Gastroesophageal sphincter (tissue), 4 donors: ENCODE measurements around the gene BMP3. TPM values are rescaled to one million over a fixed set of nuclear protein-coding genes. Genes with fewer than 3 reads are reported as not detected.
"Not testable (repeated sequence)": the region's sequence is repeated elsewhere in the genome, so short reads cannot be mapped to it uniquely, and the experiment has no call there.

Experiments
- ATAC-seq: fragments of 150-250 bp; one replicate; pipeline ENCODE4 v1.9.1; 2016; ENCODE audit warnings: mild to moderate bottlenecking, moderate library complexity
- H3K27ac ChIP-seq, 4 donors: fragments of 200-600 bp; sonication (generic) in 3 of 4; 1 replicate in 3 of 4; 2 replicates in 1 of 4; pipeline ENCODE4 v1.5.1; 2016 to 2019
- H3K27me3 ChIP-seq: fragments of 200-600 bp; sonication (generic); one replicate; pipeline ENCODE4 v1.5.1; 2019
- H3K36me3 ChIP-seq, 2 donors: fragments of 200-600 bp; sonication (generic); one replicate each; pipeline ENCODE4 v1.5.1; 2019; ENCODE audit warnings: control low read depth in 1 of 2
- H3K4me1 ChIP-seq, 3 donors: fragments of 200-600 bp; sonication (generic); 1 replicate in 2 of 3; 2 replicates in 1 of 3; pipeline ENCODE4 v1.5.1; 2016 to 2019; ENCODE audit warnings: control low read depth in 2 of 3
- H3K4me3 ChIP-seq, 2 donors: fragments of 200-600 bp; sonication (generic); one replicate each; pipeline ENCODE4 v1.5.1; 2019; ENCODE audit warnings: mild to moderate bottlenecking in 1 of 2, moderate library complexity in 1 of 2
- H3K9me3 ChIP-seq, 3 donors: fragments of 200-600 bp; sonication (generic); one replicate each; pipeline ENCODE4 v1.5.1; 2017 to 2019; ENCODE audit warnings: control low read depth in 2 of 3
- EP300 ChIP-seq: sonication (generic); formaldehyde crosslinking; IDR thresholded peaks from one replicate; pipeline ENCODE4 v1.6.1; 2017; ENCODE audit warnings: antibody characterized with exemption, mild to moderate bottlenecking
- POLR2A ChIP-seq, 2 donors: fragments of 450-650 bp; IDR thresholded peaks; one replicate each; pipeline ENCODE4 v1.6.1; 2017; ENCODE audit warnings: antibody characterized with exemption in 2 of 2, mild to moderate bottlenecking in 2 of 2, moderate library complexity in 1 of 2
- POLR2AphosphoS5 ChIP-seq: sonication (generic); formaldehyde crosslinking; IDR thresholded peaks from one replicate; pipeline ENCODE4 v1.6.1; 2017; ENCODE audit warnings: antibody characterized with exemption
- WGBS, 2 donors: methylation state at CpG; one replicate each; pipeline ENCODE4 v1.1.5; 2018; ENCODE audit warnings: low coverage in 1 of 2; 5-methylcytosine and 5-hydroxymethylcytosine counted together
- total RNA-seq, 4 donors: library from RNA; depleted of rRNA; stranded (reverse); fragments of >200 nt; gene quantifications; one replicate each; pipeline ENCODE4 v1.1.0, GENCODE V29; 2016
- TF ChIP-seq, protein P1 (sequence below), 4 experiments: fragments of 200-600 bp in 2 of 4; fragments of 450-650 bp in 2 of 4; sonication (generic) in 1 of 4; IDR thresholded peaks; one replicate each; pipeline ENCODE4 v1.5.1; 2017 to 2019; ENCODE audit warnings: antibody characterized with exemption in 4 of 4, mild to moderate bottlenecking in 2 of 4, moderate library complexity in 2 of 4

Gene BMP3
- total RNA-seq, 4 donors from 2014 or later, result 8.2 to 24.5 (median 17.5) TPM

DNA sequence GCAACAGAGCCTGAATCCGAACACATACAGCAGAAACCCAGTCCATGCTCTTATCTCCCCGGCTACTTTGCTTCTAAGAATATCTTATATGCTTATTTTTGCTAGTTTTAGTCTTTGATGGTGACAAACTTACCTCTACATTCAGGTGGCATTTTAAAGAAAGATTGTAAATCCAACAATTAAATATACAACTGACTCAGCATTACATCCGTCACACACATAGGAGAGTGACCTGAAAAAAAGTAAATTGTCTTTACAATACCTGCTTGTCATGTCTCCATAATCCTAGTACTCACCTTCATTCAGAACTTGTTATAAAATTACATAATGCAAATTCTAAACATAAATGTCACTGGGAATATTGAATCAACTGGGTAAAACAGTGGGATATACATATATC lies 30.6 kb upstream of the BMP3 start:
- 78 to 82% methylated on average over 3 of the region's 3 CpGs for WGBS, 2 donors
- Histone ChIP-seq H3K27ac (no peak overlapping the region), H3K4me1 (no peaks in the 10 kb centered on the region), H3K36me3 (no peaks in the 10 kb centered on the region), H3K27me3 (no peaks in the 10 kb centered on the region), H3K4me3 (no peak overlapping the region), H3K9me3 (no peaks in the 10 kb centered on the region)
- ATAC-seq, result no peak
- TF ChIP-seq, protein P1, sequence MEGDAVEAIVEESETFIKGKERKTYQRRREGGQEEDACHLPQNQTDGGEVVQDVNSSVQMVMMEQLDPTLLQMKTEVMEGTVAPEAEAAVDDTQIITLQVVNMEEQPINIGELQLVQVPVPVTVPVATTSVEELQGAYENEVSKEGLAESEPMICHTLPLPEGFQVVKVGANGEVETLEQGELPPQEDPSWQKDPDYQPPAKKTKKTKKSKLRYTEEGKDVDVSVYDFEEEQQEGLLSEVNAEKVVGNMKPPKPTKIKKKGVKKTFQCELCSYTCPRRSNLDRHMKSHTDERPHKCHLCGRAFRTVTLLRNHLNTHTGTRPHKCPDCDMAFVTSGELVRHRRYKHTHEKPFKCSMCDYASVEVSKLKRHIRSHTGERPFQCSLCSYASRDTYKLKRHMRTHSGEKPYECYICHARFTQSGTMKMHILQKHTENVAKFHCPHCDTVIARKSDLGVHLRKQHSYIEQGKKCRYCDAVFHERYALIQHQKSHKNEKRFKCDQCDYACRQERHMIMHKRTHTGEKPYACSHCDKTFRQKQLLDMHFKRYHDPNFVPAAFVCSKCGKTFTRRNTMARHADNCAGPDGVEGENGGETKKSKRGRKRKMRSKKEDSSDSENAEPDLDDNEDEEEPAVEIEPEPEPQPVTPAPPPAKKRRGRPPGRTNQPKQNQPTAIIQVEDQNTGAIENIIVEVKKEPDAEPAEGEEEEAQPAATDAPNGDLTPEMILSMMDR (IDR thresholded peaks at IDR 0.05), result no peak
- no peak for TF ChIP-seq POLR2AphosphoS5
- TF ChIP-seq POLR2A (IDR thresholded peaks at IDR 0.05), result no peak
- no peak for TF ChIP-seq EP300

DNA sequence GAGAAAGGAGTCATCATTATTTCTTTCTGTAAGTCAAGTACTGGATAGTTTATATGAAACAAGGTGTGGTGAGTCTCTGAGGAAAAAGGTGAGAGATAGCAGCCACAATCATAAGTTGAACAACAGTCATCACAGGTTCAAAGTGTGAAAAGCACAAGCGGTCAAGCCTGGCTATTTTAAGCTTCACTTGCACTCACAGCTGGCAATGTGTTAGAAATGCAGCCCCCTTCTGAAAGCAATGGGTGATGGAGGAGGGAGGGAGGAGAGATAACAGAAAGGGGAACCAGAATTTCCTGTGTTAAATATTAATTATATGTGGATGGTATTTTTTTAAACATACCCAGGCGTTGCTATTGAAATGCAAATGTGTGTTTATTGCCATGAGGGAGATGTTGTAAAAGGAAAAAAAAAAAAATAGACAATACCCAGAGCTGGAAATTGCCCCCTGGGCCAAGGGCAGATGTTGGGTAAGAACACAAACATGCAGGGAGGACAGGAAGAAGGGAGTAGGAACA lies 26.9 kb upstream of the BMP3 start:
- no peak for ATAC-seq

DNA sequence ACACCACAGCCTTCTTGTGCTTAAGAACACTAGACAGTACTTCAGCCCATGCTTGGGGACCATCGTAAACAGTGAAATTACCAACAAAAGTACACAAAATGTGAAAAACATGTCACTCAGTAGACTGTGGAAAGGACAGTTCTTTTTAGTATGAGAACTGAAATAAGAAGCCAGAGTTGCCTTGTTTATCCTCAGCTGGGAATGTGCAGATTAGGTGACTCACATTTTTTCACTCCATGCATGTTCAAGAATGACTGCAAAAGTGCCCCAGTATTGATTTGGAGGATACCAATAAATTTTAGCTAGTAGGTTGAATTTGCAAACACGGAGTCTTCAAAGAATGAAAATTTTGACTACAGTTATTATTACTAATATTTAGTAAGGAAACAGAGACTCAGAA lies 23.1 kb upstream of the BMP3 start:
- Histone ChIP-seq H3K4me3 (no peak overlapping the region), H3K36me3 (no peaks in the 10 kb centered on the region), H3K27ac (no peak overlapping the region), H3K9me3 (no peaks in the 10 kb centered on the region), H3K4me1 (no peaks in the 10 kb centered on the region), H3K27me3 (no peaks in the 10 kb centered on the region)
- ATAC-seq, result no peak
- WGBS, 2 donors, result 79 to 100% methylated on average over 2 of the region's 2 CpGs
- TF ChIP-seq, protein P1 (IDR thresholded peaks at IDR 0.05), result no peak
- TF ChIP-seq EP300, result no peak
- TF ChIP-seq POLR2A (IDR thresholded peaks at IDR 0.05), result no peak
- TF ChIP-seq POLR2AphosphoS5, result no peak

More for the DNA sequence above, 26.9 kb upstream of the BMP3 start:
- Histone ChIP-seq H3K36me3 (no peaks in the 10 kb centered on the region), H3K9me3 (no peaks in the 10 kb centered on the region), H3K27me3 (no peaks in the 10 kb centered on the region), H3K4me3 (no peak overlapping the region), H3K4me1 (no peaks in the 10 kb centered on the region), H3K27ac (no peak overlapping the region)
- TF ChIP-seq EP300 (no peak), POLR2AphosphoS5 (no peak), POLR2A (IDR thresholded peaks at IDR 0.05) (no peak)
- TF ChIP-seq, protein P1 (IDR thresholded peaks at IDR 0.05), result no peak
- 57 to 80% methylated on average over 1 to 2 of the region's 2 CpGs for WGBS, 2 donors

DNA sequence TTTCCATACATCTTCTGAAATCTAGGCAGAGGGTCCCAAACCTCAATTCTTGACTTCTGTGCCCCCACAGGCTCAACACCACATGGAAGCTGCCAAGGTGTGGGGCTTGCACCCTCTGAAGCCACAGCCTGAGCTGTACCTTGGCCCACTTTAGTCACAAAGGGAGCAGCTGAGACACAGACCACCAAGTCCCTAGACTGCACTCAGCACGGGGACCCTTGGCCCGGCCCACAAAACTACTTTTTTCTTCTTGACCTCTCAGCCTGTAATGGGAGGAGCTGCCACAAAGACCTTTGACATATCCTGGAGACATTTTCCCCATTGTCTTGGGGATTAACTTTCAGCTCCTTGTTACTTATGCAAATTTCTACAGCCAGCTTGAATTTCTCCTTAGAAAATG lies 13.9 kb upstream of the BMP3 start:
- H3K27me3 ChIP-seq, H3K4me3 ChIP-seq, H3K36me3 ChIP-seq, H3K4me1 ChIP-seq, H3K9me3 ChIP-seq, H3K27ac ChIP-seq, ATAC-seq: not testable (repeated sequence)
- WGBS, 2 donors, result 53% methylated on average over 2 of the region's 2 CpGs; no CpG with 5 or more reads in 1 of the 2 donors

DNA sequence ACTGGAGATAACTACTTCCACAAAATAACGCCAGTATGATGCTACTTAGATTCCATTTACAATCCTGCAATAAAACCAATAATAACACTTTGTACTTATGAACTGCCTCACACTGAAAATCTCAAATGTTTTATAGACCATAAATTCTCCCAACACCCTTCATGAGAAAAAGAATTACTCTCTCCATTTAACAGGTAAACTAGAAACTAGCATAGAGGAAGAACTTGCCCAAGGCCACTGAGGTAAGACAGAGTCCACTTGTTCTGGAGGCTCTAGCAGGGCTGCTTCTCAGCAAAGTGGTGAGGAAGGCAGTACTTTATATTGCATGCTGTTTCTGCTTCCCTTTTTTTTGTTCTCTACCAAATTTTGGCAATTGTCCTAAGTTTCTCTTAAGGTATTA lies 11.5 kb upstream of the BMP3 start:
- WGBS, 2 donors, result 92% methylated on average over 1 of the region's 1 CpG
- Histone ChIP-seq H3K27ac (no peak overlapping the region), H3K4me1 (peaks cover 0 to 16% (median 0%) of the 10 kb centered on the region in 3 donors), H3K27me3 (no peaks in the 10 kb centered on the region), H3K36me3 (no peaks in the 10 kb centered on the region), H3K4me3 (no peak overlapping the region), H3K9me3 (no peaks in the 10 kb centered on the region)
- TF ChIP-seq POLR2A (IDR thresholded peaks at IDR 0.05) (no peak), EP300 (no peak), POLR2AphosphoS5 (no peak)
- TF ChIP-seq, protein P1 (IDR thresholded peaks at IDR 0.05), result no peak
- ATAC-seq, result no peak
